GM19324 (cell line): ENCODE data around the gene ITGB8.
A peak's percentile ranks its signal among the peaks of the same experiment; 100 is the strongest.
"Not testable (repeated sequence)": the region's sequence is repeated elsewhere in the genome, so short reads cannot be mapped to it uniquely, and the experiment has no call there.

Source experiments
- ATAC-seq: cut with Tn5 transposase; IDR thresholded peaks from one replicate; pipeline ENCODE4 v1.9.1; 2021; ENCODE audit warnings: mild to moderate bottlenecking, moderate library complexity; ENCODE audit not compliant: unreplicated experiment, low FRiP score

ITGB8 gene

GRCh38 chr7:20330239-20330927 lies at the start of gene ITGB8:
TSS of gene ITGB8 (plus strand) at chr7:20330900. CDS start at chr7:20331807, 907 bp downstream.
- ATAC-seq = peak; percentile 57

GRCh38 chr7:20282959-20283358 lies 47.7 kb upstream of the ITGB8 start:
- ATAC-seq = no peak

- no peak for ATAC-seq
Measured at GRCh38 chr7:20283385-20283784, 47.3 kb upstream of the ITGB8 start.

GRCh38 chr7:20284003-20284770 lies 46.5 kb upstream of the ITGB8 start:
- ATAC-seq = peak; percentile 43

- ATAC-seq = no peak
Measured at GRCh38 chr7:20284771-20285143, 45.9 kb upstream of the ITGB8 start.

GRCh38 chr7:20287317-20287716 lies 43.4 kb upstream of the ITGB8 start:
- peak; percentile 62 for ATAC-seq

GRCh38 chr7:20288036-20288435 lies 42.7 kb upstream of the ITGB8 start:
- ATAC-seq = no peak

GRCh38 chr7:20290505-20291111 lies 40.1 kb upstream of the ITGB8 start:
- no peak for ATAC-seq

- ATAC-seq = no peak
Measured at GRCh38 chr7:20293336-20293735, 37.4 kb upstream of the ITGB8 start.

- no peak for ATAC-seq
Measured at GRCh38 chr7:20296444-20296843, 34.3 kb upstream of the ITGB8 start.

GRCh38 chr7:20296901-20297300 lies 33.8 kb upstream of the ITGB8 start:
- ATAC-seq = no peak

- ATAC-seq = no peak
Measured at GRCh38 chr7:20298486-20298901, 32.2 kb upstream of the ITGB8 start.

- no peak for ATAC-seq
Measured at GRCh38 chr7:20299145-20299544, 31.6 kb upstream of the ITGB8 start.

- ATAC-seq = peak; percentile 68
Measured at GRCh38 chr7:20299647-20300312, 30.9 kb upstream of the ITGB8 start.

- ATAC-seq = no peak
Measured at GRCh38 chr7:20301311-20301939, 29.3 kb upstream of the ITGB8 start.

- not testable (repeated sequence) for ATAC-seq
Measured at GRCh38 chr7:20302300-20302699, 28.4 kb upstream of the ITGB8 start.

- no peak for ATAC-seq
Measured at GRCh38 chr7:20302891-20303290, 27.8 kb upstream of the ITGB8 start.

- ATAC-seq = no peak
Measured at GRCh38 chr7:20304366-20304765, 26.3 kb upstream of the ITGB8 start.

- no peak for ATAC-seq
Measured at GRCh38 chr7:20305726-20306125, 25.0 kb upstream of the ITGB8 start.

- ATAC-seq = no peak
Measured at GRCh38 chr7:20306180-20306946, 24.3 kb upstream of the ITGB8 start.
